Activated T-cell treated with anti-CD3 and anti-CD28 coated beads, Interleukin-2, amount 50 U/mL, for 72 hours (primary cell): ENCODE measurements around the gene ZW10. TPM values are rescaled to one million over a fixed set of nuclear protein-coding genes. Genes with fewer than 3 reads are reported as not detected.
"Not testable (repeated sequence)": the region's sequence is repeated elsewhere in the genome, so short reads cannot be mapped to it uniquely, and the experiment has no call there.

Experiments
- ATAC-seq, 2 donors: fragments of 150-1000 bp; cut with Tn5 transposase; replicated peaks in 1 of 2; 2 replicates each; pipeline ENCODE4 v1.10.0; 2021; ENCODE audit warnings: moderate library complexity in 2 of 2, mild to moderate bottlenecking in 1 of 2
- DNase-seq, 2 donors: peaks; one replicate each; pipeline ENCODE4 v3.0.0; 2021 to 2022; ENCODE audit warnings: mixed read lengths in 1 of 2
- H3K27ac Mint-ChIP-seq: one replicate; pipeline ENCODE4 v1.8.0; 2022; ENCODE audit warnings: mild to moderate bottlenecking, moderate library complexity, mixed read lengths
- H3K27me3 Mint-ChIP-seq: one replicate; pipeline ENCODE4 v1.8.0; 2022; ENCODE audit warnings: low read depth, mixed read lengths
- H3K36me3 Mint-ChIP-seq, 2 donors: one replicate each; pipeline ENCODE4 v1.8.0; 2022; ENCODE audit warnings: mixed read lengths in 2 of 2, mild to moderate bottlenecking in 1 of 2; ENCODE audit not compliant: insufficient read depth in 2 of 2
- H3K4me1 Mint-ChIP-seq: one replicate; pipeline ENCODE4 v1.8.0; 2022; ENCODE audit warnings: low read depth, mixed read lengths
- H3K4me3 Mint-ChIP-seq, 2 donors: one replicate each; pipeline ENCODE4 v1.8.0; 2022; ENCODE audit warnings: mild to moderate bottlenecking in 2 of 2, mixed read lengths in 2 of 2, moderate library complexity in 2 of 2
- H3K9me3 Mint-ChIP-seq, 2 donors: one replicate each; pipeline ENCODE4 v1.8.0; 2022; ENCODE audit warnings: mixed read lengths in 2 of 2
- total RNA-seq, 2 donors: library from RNA; stranded (reverse); gene quantifications; one replicate each; pipeline ENCODE4 v1.2.3, GENCODE V29; 2022

ZW10 gene
- total RNA-seq, 2 donors from 2014 or later = 13.7 to 16.6 TPM

GRCh38 chr11:113705871-113706655 lies 67.4 kb downstream of the ZW10 start, which contains the start of gene TMPRSS5:
TMPRSS5 (minus strand) TSS chr11:113706308; CDS start chr11:113706224, 84 bp downstream.
- Mint-ChIP-seq H3K27ac (no peak within 1 kb of the TSS), H3K4me1 (no peaks in the 10 kb centered on the region), H3K9me3 (peaks cover 17 to 19% of the 10 kb centered on the region in 2 donors), H3K36me3 (peaks cover 11 to 13% of the 10 kb centered on the region in 2 donors), H3K4me3 (no peak within 1 kb of the TSS), H3K27me3 (no peaks in the 10 kb centered on the region)
- no peak for DNase-seq
- no peak for ATAC-seq

GRCh38 chr11:113703551-113703950 lies 69.9 kb downstream of the ZW10 start:
- peaks cover 18% of the 10 kb centered on the region in 2 donors for H3K9me3 Mint-ChIP-seq
- ATAC-seq, H3K27me3 Mint-ChIP-seq, H3K27ac Mint-ChIP-seq, H3K4me3 Mint-ChIP-seq, H3K4me1 Mint-ChIP-seq, DNase-seq: not testable (repeated sequence)
- peaks cover 11 to 13% of the 10 kb centered on the region in 2 donors for H3K36me3 Mint-ChIP-seq

- no peaks in the 10 kb centered on the region for H3K27me3 Mint-ChIP-seq
- no peak for DNase-seq
- H3K9me3 Mint-ChIP-seq = peaks cover 12% of the 10 kb centered on the region in 2 donors
- no peak overlapping the region for H3K4me3 Mint-ChIP-seq
- peaks cover 3 to 4% of the 10 kb centered on the region in 2 donors for H3K36me3 Mint-ChIP-seq
- no peaks in the 10 kb centered on the region for H3K4me1 Mint-ChIP-seq
- ATAC-seq = no peak
- no peak overlapping the region for H3K27ac Mint-ChIP-seq
Observed at GRCh38 chr11:113701491-113701890, 72.0 kb downstream of the ZW10 start.

- peaks cover 0 to 4% of the 10 kb centered on the region in 2 donors for H3K36me3 Mint-ChIP-seq
- ATAC-seq (no peak), DNase-seq (no peak)
- no peak overlapping the region for H3K27ac Mint-ChIP-seq
- no peak overlapping the region for H3K4me3 Mint-ChIP-seq
- no peaks in the 10 kb centered on the region for H3K27me3 Mint-ChIP-seq
- no peaks in the 10 kb centered on the region for H3K4me1 Mint-ChIP-seq
- peaks cover 4 to 6% of the 10 kb centered on the region in 2 donors for H3K9me3 Mint-ChIP-seq
Observed at GRCh38 chr11:113698515-113698914, 75.0 kb downstream of the ZW10 start.

GRCh38 chr11:113697756-113698407 lies 75.6 kb downstream of the ZW10 start:
- no peaks in the 10 kb centered on the region for H3K27me3 Mint-ChIP-seq
- ATAC-seq = no peak

GRCh38 chr11:113697111-113697510 lies 76.4 kb downstream of the ZW10 start:
- Mint-ChIP-seq H3K9me3 (peaks cover 2 to 4% of the 10 kb centered on the region in 2 donors), H3K27me3 (no peaks in the 10 kb centered on the region), H3K36me3 (peaks cover 0 to under 1% of the 10 kb centered on the region in 2 donors), H3K4me3 (no peak overlapping the region), H3K27ac (no peak overlapping the region), H3K4me1 (no peaks in the 10 kb centered on the region)
- ATAC-seq (no peak), DNase-seq (no peak)

More at GRCh38 chr11:113697756-113698407, 75.6 kb downstream of the ZW10 start:
- Mint-ChIP-seq H3K36me3 (peaks cover 0 to 4% of the 10 kb centered on the region in 2 donors), H3K4me1 (no peaks in the 10 kb centered on the region), H3K9me3 (peaks cover 4% of the 10 kb centered on the region in 2 donors), H3K4me3 (no peak overlapping the region), H3K27ac (no peak overlapping the region)
- no peak for DNase-seq

GRCh38 chr11:113695207-113695606 lies 78.3 kb downstream of the ZW10 start:
- no peak for ATAC-seq

GRCh38 chr11:113694390-113694789 lies 79.1 kb downstream of the ZW10 start:
- Mint-ChIP-seq H3K9me3 (no peaks in the 10 kb centered on the region), H3K36me3 (no peaks in the 10 kb centered on the region), H3K27ac (no peak overlapping the region), H3K27me3 (no peaks in the 10 kb centered on the region), H3K4me1 (no peaks in the 10 kb centered on the region), H3K4me3 (no peak overlapping the region)
- DNase-seq (no peak), ATAC-seq (no peak)

More at GRCh38 chr11:113695207-113695606, 78.3 kb downstream of the ZW10 start:
- no peaks in the 10 kb centered on the region for H3K36me3 Mint-ChIP-seq
- H3K4me3 Mint-ChIP-seq = no peak overlapping the region
- H3K9me3 Mint-ChIP-seq = no peaks in the 10 kb centered on the region
- no peak for DNase-seq
- no peak overlapping the region for H3K27ac Mint-ChIP-seq
- H3K27me3 Mint-ChIP-seq = no peaks in the 10 kb centered on the region
- no peaks in the 10 kb centered on the region for H3K4me1 Mint-ChIP-seq

GRCh38 chr11:113693030-113693429 lies 80.5 kb downstream of the ZW10 start:
- ATAC-seq = no peak

GRCh38 chr11:113690619-113691569 lies 82.6 kb downstream of the ZW10 start:
- no peak overlapping the region for H3K27ac Mint-ChIP-seq
- no peak overlapping the region for H3K4me3 Mint-ChIP-seq
- H3K4me1 Mint-ChIP-seq = peaks cover 4% of the 10 kb centered on the region
- H3K27me3 Mint-ChIP-seq = no peaks in the 10 kb centered on the region
- H3K9me3 Mint-ChIP-seq = no peaks in the 10 kb centered on the region
- H3K36me3 Mint-ChIP-seq = no peaks in the 10 kb centered on the region
- peak; percentile 44 to 57 for DNase-seq
- ATAC-seq = peak; percentile 58 to 71

More at GRCh38 chr11:113693030-113693429, 80.5 kb downstream of the ZW10 start:
- no peaks in the 10 kb centered on the region for H3K27me3 Mint-ChIP-seq
- no peaks in the 10 kb centered on the region for H3K36me3 Mint-ChIP-seq
- no peaks in the 10 kb centered on the region for H3K4me1 Mint-ChIP-seq
- DNase-seq = no peak
- no peak overlapping the region for H3K4me3 Mint-ChIP-seq
- no peak overlapping the region for H3K27ac Mint-ChIP-seq
- H3K9me3 Mint-ChIP-seq = no peaks in the 10 kb centered on the region

- ATAC-seq = no peak
Observed at GRCh38 chr11:113689768-113690618, 83.5 kb downstream of the ZW10 start.

More at GRCh38 chr11:113689768-113690618, 83.5 kb downstream of the ZW10 start:
- no peak for DNase-seq
- Mint-ChIP-seq H3K27me3 (no peaks in the 10 kb centered on the region), H3K9me3 (no peaks in the 10 kb centered on the region), H3K36me3 (no peaks in the 10 kb centered on the region), H3K27ac (peak overlapping the region; percentile 40), H3K4me3 (no peak overlapping the region), H3K4me1 (peaks cover 10% of the 10 kb centered on the region)
